ENCODE measurements around the gene SERPINE1. TPM values are rescaled to one million over a fixed set of nuclear protein-coding genes. Genes with fewer than 3 reads are reported as not detected.
A peak's percentile ranks its signal among the peaks of the same experiment; 100 is the strongest.

The SERPINE1 gene
- total and polyA plus RNA-seq, 2 of the 13 experiments (the other 11 are each of a cell fraction or from before 2014, with no cell fraction given) = 21.2 to 1,576 TPM

GRCh38 chr7:101084865-101085161, 42.1 kb upstream of the SERPINE1 start:
- Histone ChIP-seq H3K36me3 (replicated peaks in 1 of 2; ENCODE audit: control insufficient read depth in 1 of 2, insufficient read depth in 2 of 2, low read length in 2 of 2) (peaks cover 7 to 26% of the 10 kb centered on the region in 2 experiments; a peak in 3 of 5 replicates), H2AFZ (ENCODE audit: low read length) (no peak overlapping the region), H3K4me3 (replicated peaks in 1 of 3; ENCODE audit: insufficient read depth in 1 of 3, low read depth in 2 of 3, low read length in 3 of 3) (peak overlapping the region; percentile 71 to 93 (median 93); a peak in 5 of 6 replicates), H3K27me3 (ENCODE audit: control insufficient read depth in 1 of 2, insufficient read depth in 2 of 2, low read length in 2 of 2) (peaks cover 0 to 2% of the 10 kb centered on the region in 2 experiments; a peak in 1 of 5 replicates), H3K9me3 (ENCODE audit: low read length) (no peaks in the 10 kb centered on the region), H3K4me1 (ENCODE audit: insufficient read depth, low read length) (peaks cover 36% of the 10 kb centered on the region), H3K79me2 (ENCODE audit: insufficient read depth, low read length) (peaks cover 12% of the 10 kb centered on the region), H3K27ac (ENCODE audit: extremely low read length, insufficient read depth, low read length) (peak overlapping the region; percentile 86), H4K20me1 (ENCODE audit: insufficient read depth, low read length) (no peaks in the 10 kb centered on the region), H3K9ac (ENCODE audit: insufficient read depth, low read depth, low read length) (peak overlapping the region; percentile 53), H3K4me2 (ENCODE audit: low read depth, low read length) (peak overlapping the region; percentile 85)
- ChIA-PET CTCF (ENCODE audit: low intra/inter-chr PET ratio, low total read pairs) (no interaction called here), POLR2A (interaction anchor here (0.8 to 1.9 kb wide), 10 partner anchors 10 to 210 kb away, joined by 3 to 30 read pairs (median 6); partner anchors contain the start of genes PLOD3, SERPINE1, SRRT and UFSP1)
- in situ Hi-C loops (cut with HindIII; ENCODE audit: extremely low pct_ligation_motif_present, low pct_unique_long_range_greater_than_20kb) = no loop called here
- ATAC-seq (no peak), DNase-seq (ENCODE audit: low spot score) (no peak), FAIRE-seq (no peak)
- intact Hi-C loops (cut with micrococcal nuclease; ENCODE audit: unreplicated experiment) = no loop called here
- 23% methylated on average over 5 of the region's 5 CpGs for WGBS (ENCODE audit: low lambda C conversion rate)
- TF ChIP-seq ZFY (CRISPR knock-in tag; IDR thresholded peaks at IDR 0.05) (no peak), CAMTA2 (CRISPR knock-in tag; IDR thresholded peaks at IDR 0.05; ENCODE audit: borderline replicate concordance) (0 out of 2 replicates have a peak, but pooled peaks have one; percentile 61), ZNF839 (CRISPR knock-in tag; IDR thresholded peaks at IDR 0.05; ENCODE audit: borderline replicate concordance) (no peak), HINFP (CRISPR knock-in tag; IDR thresholded peaks at IDR 0.05; ENCODE audit: low read depth) (0 out of 2 replicates have a peak, but pooled peaks have one; percentile 9), ZZZ3 (CRISPR knock-in tag; IDR thresholded peaks at IDR 0.05; ENCODE audit: borderline replicate concordance) (0 out of 2 replicates have a peak, but pooled peaks have one; percentile 15), GFI1 (CRISPR knock-in tag; IDR thresholded peaks at IDR 0.05; ENCODE audit: borderline replicate concordance) (0 out of 2 replicates have a peak, but pooled peaks have one; percentile 32), ZNF274 (CRISPR knock-in tag; IDR thresholded peaks at IDR 0.05) (0 out of 2 replicates have a peak, but pooled peaks have one; percentile 22), ARNTL (CRISPR knock-in tag; IDR thresholded peaks at IDR 0.05) (0 out of 2 replicates have a peak, but pooled peaks have one; percentile 1)
- TF ChIP-seq, protein P1, sequence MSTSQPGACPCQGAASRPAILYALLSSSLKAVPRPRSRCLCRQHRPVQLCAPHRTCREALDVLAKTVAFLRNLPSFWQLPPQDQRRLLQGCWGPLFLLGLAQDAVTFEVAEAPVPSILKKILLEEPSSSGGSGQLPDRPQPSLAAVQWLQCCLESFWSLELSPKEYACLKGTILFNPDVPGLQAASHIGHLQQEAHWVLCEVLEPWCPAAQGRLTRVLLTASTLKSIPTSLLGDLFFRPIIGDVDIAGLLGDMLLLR (CRISPR knock-in tag; IDR thresholded peaks at IDR 0.05) = 0 out of 2 replicates have a peak, but pooled peaks have one; percentile 20
- no TSS peak for BruUV-seq (replicated peaks)

All from HepG2 (cell line).